Activated CD4-positive, alpha-beta memory T cell treated with anti-CD3 and anti-CD28 coated beads for 36 hours (primary cell): ENCODE data around the gene ARG2. TPM values are rescaled to one million over a fixed set of nuclear protein-coding genes. Genes with fewer than 3 reads are reported as not detected.

Source experiments
- CTCF ChIA-PET: fragments of 350-600 bp; sonication (Branson Sonifier 250); formaldehyde crosslinking; loops from one replicate; lab custom pipeline; 2021; ENCODE audit warnings: antibody characterized with exemption, inconsistent platforms; lab: Charles Lee
- POLR2A ChIA-PET: fragments of 350-600 bp; sonication (Branson Sonifier 250); formaldehyde crosslinking; loops from one replicate; lab custom pipeline; 2021; ENCODE audit warnings: antibody characterized with exemption; lab: Charles Lee
- DNase-seq: peaks from one replicate; pipeline ENCODE4 v3.0.0-alpha.2; 2020
- H3K27ac Mint-ChIP-seq: one replicate; pipeline ENCODE4 v1.8.0; 2021; ENCODE audit warnings: mixed read lengths
- H3K27me3 Mint-ChIP-seq: one replicate; pipeline ENCODE4 v1.8.0; 2021; ENCODE audit warnings: mixed read lengths
- H3K36me3 Mint-ChIP-seq: one replicate; pipeline ENCODE4 v1.8.0; 2021; ENCODE audit warnings: mixed read lengths
- H3K4me1 Mint-ChIP-seq: one replicate; pipeline ENCODE4 v1.8.0; 2021; ENCODE audit warnings: low read depth, mixed read lengths
- H3K4me3 Mint-ChIP-seq: one replicate; pipeline ENCODE4 v1.8.0; 2021; ENCODE audit warnings: mild to moderate bottlenecking, mixed read lengths
- H3K9me3 Mint-ChIP-seq: one replicate; pipeline ENCODE4 v1.8.0; 2021; ENCODE audit warnings: mixed read lengths
- intact Hi-C: fragments of 100-400 bp; cut with micrococcal nuclease; formaldehyde crosslinking; loops from one replicate; pipeline ENCODE4 v1.15.1; 2023
- total RNA-seq, 2 experiments: library from RNA; stranded (reverse); gene quantifications; one replicate each; pipeline ENCODE4 v1.2.3, GENCODE V29; 2021

The ARG2 gene
- total RNA-seq, 2 experiments from 2014 or later = 6.8 to 7.6 TPM

- DNase-seq = no peak
- CTCF ChIA-PET = interaction anchor here (1.0 kb wide), 1 partner anchor 15 kb away, joined by 3 read pairs; no protein-coding TSS in a partner anchor
- intact Hi-C loops = loop anchor here (5.0 kb wide), 1 partner anchor 322 kb away; the partner anchor contains the start of gene EIF2S1
- peaks cover 31% of the 10 kb centered on the region for H3K4me1 Mint-ChIP-seq
- peak overlapping the region; percentile 0 for H3K27ac Mint-ChIP-seq
- POLR2A ChIA-PET = interaction anchor here (2.3 kb wide), 1 partner anchor 11 kb away, joined by 7 read pairs; the partner anchor contains the start of gene RDH11
- H3K4me3 Mint-ChIP-seq = no peak overlapping the region
- H3K27me3 Mint-ChIP-seq = no peaks in the 10 kb centered on the region
- peaks cover 64% of the 10 kb centered on the region for H3K36me3 Mint-ChIP-seq
- H3K9me3 Mint-ChIP-seq = no peaks in the 10 kb centered on the region
These were observed 64.1 kb downstream of the ARG2 start for GRCh38 chr14:67683842-67684241.

DNA sequence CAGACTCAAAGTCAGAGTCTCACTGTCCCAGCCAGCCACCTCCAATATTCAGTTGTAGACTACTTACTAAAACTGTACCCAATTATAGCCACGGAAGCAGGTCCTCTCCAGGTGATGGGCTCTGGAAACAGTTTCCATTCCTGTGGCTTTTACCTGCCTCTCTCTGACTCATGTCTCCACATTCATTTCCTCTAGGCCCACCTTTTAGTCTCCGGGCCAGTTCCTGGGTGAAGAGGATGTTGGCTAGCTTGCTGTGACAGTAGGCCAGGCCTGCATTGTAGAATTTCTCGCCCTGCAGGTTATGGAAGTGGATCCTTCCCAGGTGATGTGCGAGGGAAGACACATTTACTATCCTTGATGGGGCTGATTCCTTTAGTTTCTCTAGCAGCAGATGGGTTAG, 70.3 kb downstream of the ARG2 start:
- intact Hi-C loops = loop anchor here (10.0 kb wide), 1 partner anchor 445 kb away; the partner anchor contains the start of gene PALS1
- no peak overlapping the region for H3K27ac Mint-ChIP-seq
- no peaks in the 10 kb centered on the region for H3K27me3 Mint-ChIP-seq
- DNase-seq = no peak
- no peaks in the 10 kb centered on the region for H3K9me3 Mint-ChIP-seq
- peaks cover 63% of the 10 kb centered on the region for H3K36me3 Mint-ChIP-seq
- ChIA-PET POLR2A (no interaction called here), CTCF (no interaction called here)
- H3K4me3 Mint-ChIP-seq = no peak overlapping the region
- H3K4me1 Mint-ChIP-seq = peaks cover 22% of the 10 kb centered on the region

DNA sequence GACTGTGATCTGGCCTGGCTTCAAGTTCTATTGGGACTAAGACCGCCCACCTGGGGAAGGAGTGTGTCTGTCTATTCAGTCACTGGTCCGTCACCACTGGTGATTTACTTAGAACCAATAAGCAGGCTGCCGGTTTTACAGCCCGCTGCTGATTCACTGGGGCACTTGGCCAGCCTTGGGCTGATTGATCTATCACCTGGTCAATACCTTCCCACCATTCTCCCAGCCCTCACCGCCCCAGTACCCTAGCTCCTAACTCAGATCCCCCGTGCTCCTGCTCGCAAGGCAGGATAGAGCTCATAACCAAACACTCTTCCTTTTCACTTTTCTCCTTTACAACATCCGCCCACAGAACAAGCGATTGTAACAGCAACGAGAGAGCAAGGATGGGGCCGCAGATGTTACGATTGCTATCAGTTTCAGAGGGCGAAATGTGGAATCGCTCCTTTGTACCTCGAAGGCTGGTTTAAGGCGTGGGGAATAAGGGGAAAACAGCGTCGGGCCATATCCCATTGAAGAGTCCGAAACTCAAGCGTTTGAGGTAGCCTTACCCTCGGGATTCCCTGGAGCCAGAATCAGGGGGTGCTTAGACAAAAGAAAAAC, 75.2 kb downstream of the ARG2 start:
- intact Hi-C loops = loop anchor here (1.0 to 10.0 kb wide), 7 partner anchors 15 to 1457 kb away; partner anchors contain the start of genes ARG2, DCAF5, PALS1 and PIGH
- no peaks in the 10 kb centered on the region for H3K9me3 Mint-ChIP-seq
- no peaks in the 10 kb centered on the region for H3K27me3 Mint-ChIP-seq
- H3K36me3 Mint-ChIP-seq = peaks cover 25% of the 10 kb centered on the region
- peak overlapping the region; percentile 93 for H3K27ac Mint-ChIP-seq
- ChIA-PET POLR2A (interaction anchor here (1.0 to 2.9 kb wide), 10 partner anchors 9 to 335 kb away, joined by 3 to 16 read pairs (median 6); partner anchors contain the start of genes ATP6V1D, EIF2S1, PIGH and ZFYVE26), CTCF (interaction anchor here (1.0 to 4.9 kb wide), 9 partner anchors 10 to 335 kb away, joined by 3 to 43 read pairs (median 4); partner anchors contain the start of genes ATP6V1D, EIF2S1, PIGH and VTI1B)
- H3K4me3 Mint-ChIP-seq = peak overlapping the region; percentile 90
- peaks cover 24% of the 10 kb centered on the region for H3K4me1 Mint-ChIP-seq
- DNase-seq = peak; percentile 88

- intact Hi-C loops = loop anchor here (1.0 to 10.0 kb wide), 7 partner anchors 15 to 1457 kb away; partner anchors contain the start of genes ARG2, DCAF5, PALS1 and PIGH
- H3K4me3 Mint-ChIP-seq = peak within 1 kb of the TSS; percentile 90
- peaks cover 24% of the 10 kb centered on the region for H3K4me1 Mint-ChIP-seq
- no peaks in the 10 kb centered on the region for H3K27me3 Mint-ChIP-seq
- CTCF ChIA-PET = interaction anchor here (0.8 to 4.9 kb wide), 9 partner anchors 9 to 335 kb away, joined by 3 to 43 read pairs (median 4); partner anchors contain the start of genes ATP6V1D, EIF2S1, PIGH and VTI1B
- POLR2A ChIA-PET = interaction anchor here (0.6 to 2.9 kb wide), 13 partner anchors 9 to 336 kb away, joined by 3 to 16 read pairs (median 5); partner anchors contain the start of genes ATP6V1D, EIF2S1, PIGH and ZFYVE26
- H3K9me3 Mint-ChIP-seq = no peaks in the 10 kb centered on the region
- DNase-seq = peak; percentile 91
- peak within 1 kb of the TSS; percentile 93 for H3K27ac Mint-ChIP-seq
- peaks cover 20% of the 10 kb centered on the region for H3K36me3 Mint-ChIP-seq
These were observed 75.8 kb downstream of the ARG2 start, which contains the start of gene RDH11 for GRCh38 chr14:67695394-67695949. TSS of gene RDH11 (minus strand) at chr14:67695764. CDS start at chr14:67695703, 61 bp downstream.

GRCh38 chr14:67697006-67697405, 77.3 kb downstream of the ARG2 start:
- peaks cover 24% of the 10 kb centered on the region for H3K4me1 Mint-ChIP-seq
- intact Hi-C loops = loop anchor here (5.0 to 10.0 kb wide), 2 partner anchors 452 to 1455 kb away; partner anchors contain the start of genes DCAF5 and PALS1
- no peaks in the 10 kb centered on the region for H3K9me3 Mint-ChIP-seq
- peaks cover 9% of the 10 kb centered on the region for H3K36me3 Mint-ChIP-seq
- no peak for DNase-seq
- no peak overlapping the region for H3K4me3 Mint-ChIP-seq
- H3K27me3 Mint-ChIP-seq = no peaks in the 10 kb centered on the region
- ChIA-PET CTCF (interaction anchor here (0.9 to 1.0 kb wide), 2 partner anchors 78 to 269 kb away, joined by 3 read pairs; no protein-coding TSS in a partner anchor), POLR2A (no interaction called here)
- no peak overlapping the region for H3K27ac Mint-ChIP-seq

- POLR2A ChIA-PET = no interaction called here
- H3K4me1 Mint-ChIP-seq = peaks cover 16% of the 10 kb centered on the region
- intact Hi-C loops = loop anchor here (5.0 to 10.0 kb wide), 2 partner anchors 453 to 1454 kb away; partner anchors contain the start of genes DCAF5 and PALS1
- H3K27ac Mint-ChIP-seq = no peak overlapping the region
- peaks cover 3% of the 10 kb centered on the region for H3K36me3 Mint-ChIP-seq
- H3K9me3 Mint-ChIP-seq = no peaks in the 10 kb centered on the region
- CTCF ChIA-PET = interaction anchor here (1.5 kb wide), 1 partner anchor 79 kb away, joined by 5 read pairs; no protein-coding TSS in a partner anchor
- DNase-seq = no peak
- H3K27me3 Mint-ChIP-seq = no peaks in the 10 kb centered on the region
- no peak overlapping the region for H3K4me3 Mint-ChIP-seq
These were observed 78.5 kb downstream of the ARG2 start for GRCh38 chr14:67698179-67698578.

Other genes with a start within 250 kb of the ARG2 start
- 1 to 10 TPM; 2.6 to 4.1 TPM for gene PLEK2, start 207.8 kb upstream of the ARG2 start, total RNA-seq
- 1 to 10 TPM in 1 of 2 experiments, under 1 TPM in 1; 0.93 to 1.1 TPM for gene TMEM229B, start 131.2 kb upstream of the ARG2 start, total RNA-seq
- 1 to 10 TPM; 1.7 to 1.9 TPM for gene PLEKHH1, start 86.6 kb upstream of the ARG2 start, total RNA-seq
- 10 to 100 TPM; 13.1 to 17.1 TPM for gene PIGH, start 19.7 kb upstream of the ARG2 start, total RNA-seq
- 10 to 100 TPM; 75.6 to 75.8 TPM for gene VTI1B, start 54.7 kb downstream of the ARG2 start, total RNA-seq
- 10 to 100 TPM; 70.9 to 76.7 TPM for gene RDH11, start 75.8 kb downstream of the ARG2 start, total RNA-seq
- not detected for gene RDH12, start 82.0 kb downstream of the ARG2 start, total RNA-seq
- gene ZFYVE26, start 196.7 kb downstream of the ARG2 start, total RNA-seq = 10 to 100 TPM; 12.5 to 12.6 TPM
- gene RAD51B, start 199.9 kb downstream of the ARG2 start, total RNA-seq = 10 to 100 TPM; 32.3 to 34.3 TPM